ENCODE results near the gene CEP135. TPM values are rescaled to one million over a fixed set of nuclear protein-coding genes. Genes with fewer than 3 reads are reported as not detected.
A peak's percentile ranks its signal among the peaks of the same experiment; 100 is the strongest.

Gene CEP135
- total and polyA plus RNA-seq, 9 donors, result 4.3 to 11.5 (median 8.2) TPM

DNA sequence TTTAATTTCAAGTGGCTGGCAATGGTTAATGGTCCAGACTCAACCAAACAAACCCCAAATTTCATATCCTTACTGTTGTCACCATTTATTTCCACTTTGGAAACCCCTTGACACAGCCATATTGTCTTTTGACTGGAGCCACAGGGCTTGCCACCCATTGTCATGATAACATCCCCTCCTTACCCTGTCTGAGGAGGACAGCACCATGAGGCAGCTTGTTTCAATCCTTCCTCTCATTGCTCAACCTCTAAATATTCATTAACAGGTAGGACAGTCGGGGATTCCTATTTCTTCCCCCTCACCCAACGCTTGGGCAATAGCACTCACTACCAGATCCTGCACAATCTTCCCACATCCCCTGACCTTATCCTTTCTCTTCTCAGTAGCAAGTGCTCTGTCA lies 92.1 kb downstream of the CEP135 start:
- no peak overlapping the region for H3K4me3 ChIP-seq
- TF ChIP-seq, protein P1, sequence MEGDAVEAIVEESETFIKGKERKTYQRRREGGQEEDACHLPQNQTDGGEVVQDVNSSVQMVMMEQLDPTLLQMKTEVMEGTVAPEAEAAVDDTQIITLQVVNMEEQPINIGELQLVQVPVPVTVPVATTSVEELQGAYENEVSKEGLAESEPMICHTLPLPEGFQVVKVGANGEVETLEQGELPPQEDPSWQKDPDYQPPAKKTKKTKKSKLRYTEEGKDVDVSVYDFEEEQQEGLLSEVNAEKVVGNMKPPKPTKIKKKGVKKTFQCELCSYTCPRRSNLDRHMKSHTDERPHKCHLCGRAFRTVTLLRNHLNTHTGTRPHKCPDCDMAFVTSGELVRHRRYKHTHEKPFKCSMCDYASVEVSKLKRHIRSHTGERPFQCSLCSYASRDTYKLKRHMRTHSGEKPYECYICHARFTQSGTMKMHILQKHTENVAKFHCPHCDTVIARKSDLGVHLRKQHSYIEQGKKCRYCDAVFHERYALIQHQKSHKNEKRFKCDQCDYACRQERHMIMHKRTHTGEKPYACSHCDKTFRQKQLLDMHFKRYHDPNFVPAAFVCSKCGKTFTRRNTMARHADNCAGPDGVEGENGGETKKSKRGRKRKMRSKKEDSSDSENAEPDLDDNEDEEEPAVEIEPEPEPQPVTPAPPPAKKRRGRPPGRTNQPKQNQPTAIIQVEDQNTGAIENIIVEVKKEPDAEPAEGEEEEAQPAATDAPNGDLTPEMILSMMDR (IDR thresholded peaks at IDR 0.05), result no peak
- no peak for TF ChIP-seq POLR2A (IDR thresholded peaks at IDR 0.05)
- TF ChIP-seq EP300 (IDR thresholded peaks at IDR 0.05), result no peak
- no peaks in the 10 kb centered on the region for H3K4me1 ChIP-seq (ENCODE audit: insufficient read depth)
- 69 to 78% (median 70%) methylated on average over 2 of the region's 2 CpGs for WGBS, 3 donors
- H3K9me3 ChIP-seq, result no peaks in the 10 kb centered on the region
- H3K27me3 ChIP-seq, result no peaks in the 10 kb centered on the region
- H3K36me3 ChIP-seq, result no peaks in the 10 kb centered on the region
- no peak for DNase-seq
- H3K27ac ChIP-seq, result no peak overlapping the region
- intact Hi-C loops (cut with DNase I), result no loop called here

DNA sequence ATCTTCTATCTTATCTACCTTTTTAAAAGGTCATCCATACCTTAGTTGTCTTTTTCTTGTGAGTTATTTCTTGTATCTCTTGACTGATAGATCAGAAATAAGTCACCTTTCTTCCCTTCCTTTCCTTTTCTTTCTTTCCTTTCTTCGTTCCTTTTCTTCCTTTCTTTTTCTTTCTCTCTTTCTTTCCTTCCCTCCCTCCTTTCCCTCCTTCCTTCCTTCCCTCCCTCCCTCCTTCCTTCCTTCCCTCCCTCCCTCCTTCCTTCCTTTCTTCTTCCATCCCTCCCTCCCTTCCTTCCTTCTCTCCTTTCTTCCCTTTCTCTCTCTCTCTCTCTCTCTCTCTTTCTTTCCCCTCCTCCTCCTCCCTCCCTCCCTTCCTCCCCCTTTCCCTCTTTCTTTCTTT lies 93.5 kb downstream of the CEP135 start:
- H3K27me3 ChIP-seq, result no peaks in the 10 kb centered on the region
- intact Hi-C loops (cut with DNase I), result no loop called here
- WGBS, 3 donors, result 84 to 100% (median 86%) methylated on average over 1 of the region's 1 CpG

DNA sequence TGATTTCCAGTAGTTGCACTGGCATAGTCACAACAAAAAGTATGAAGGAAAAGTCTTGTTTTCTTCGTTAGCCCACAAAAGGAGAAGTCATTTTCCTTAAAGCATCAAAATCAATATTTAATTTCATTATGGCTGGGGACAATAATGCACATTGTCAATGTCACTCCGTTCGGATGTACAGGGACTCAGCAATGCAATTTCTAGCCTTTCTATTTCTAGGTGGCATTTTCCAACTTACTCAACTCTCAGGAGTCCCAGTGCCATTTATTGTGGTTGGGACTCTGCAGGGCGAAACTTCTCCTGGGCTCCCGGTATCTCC lies 99.6 kb downstream of the CEP135 start:
- Histone ChIP-seq H3K4me1 (ENCODE audit: insufficient read depth) (no peaks in the 10 kb centered on the region), H3K36me3 (no peaks in the 10 kb centered on the region), H3K27me3 (no peaks in the 10 kb centered on the region), H3K4me3 (peak overlapping the region; percentile 55), H3K27ac (no peak overlapping the region), H3K9me3 (no peaks in the 10 kb centered on the region)
- 8 to 12% (median 8%) methylated on average over 5 of the region's 5 CpGs for WGBS, 3 donors
- TF ChIP-seq EP300 (IDR thresholded peaks at IDR 0.05) (no peak), POLR2A (IDR thresholded peaks at IDR 0.05) (no peak)
- TF ChIP-seq, protein P1 (IDR thresholded peaks at IDR 0.05), result no peak
- no peak for DNase-seq
- intact Hi-C loops (cut with DNase I), result no loop called here

More for the DNA sequence above, 93.5 kb downstream of the CEP135 start:
- no peak overlapping the region for H3K4me3 ChIP-seq
- H3K9me3 ChIP-seq, result no peaks in the 10 kb centered on the region
- no peaks in the 10 kb centered on the region for H3K4me1 ChIP-seq (ENCODE audit: insufficient read depth)
- TF ChIP-seq EP300 (IDR thresholded peaks at IDR 0.05) (no peak), POLR2A (IDR thresholded peaks at IDR 0.05) (no peak)
- TF ChIP-seq, protein P1 (IDR thresholded peaks at IDR 0.05), result no peak
- no peaks in the 10 kb centered on the region for H3K36me3 ChIP-seq
- no peak overlapping the region for H3K27ac ChIP-seq
- no peak for DNase-seq

DNA sequence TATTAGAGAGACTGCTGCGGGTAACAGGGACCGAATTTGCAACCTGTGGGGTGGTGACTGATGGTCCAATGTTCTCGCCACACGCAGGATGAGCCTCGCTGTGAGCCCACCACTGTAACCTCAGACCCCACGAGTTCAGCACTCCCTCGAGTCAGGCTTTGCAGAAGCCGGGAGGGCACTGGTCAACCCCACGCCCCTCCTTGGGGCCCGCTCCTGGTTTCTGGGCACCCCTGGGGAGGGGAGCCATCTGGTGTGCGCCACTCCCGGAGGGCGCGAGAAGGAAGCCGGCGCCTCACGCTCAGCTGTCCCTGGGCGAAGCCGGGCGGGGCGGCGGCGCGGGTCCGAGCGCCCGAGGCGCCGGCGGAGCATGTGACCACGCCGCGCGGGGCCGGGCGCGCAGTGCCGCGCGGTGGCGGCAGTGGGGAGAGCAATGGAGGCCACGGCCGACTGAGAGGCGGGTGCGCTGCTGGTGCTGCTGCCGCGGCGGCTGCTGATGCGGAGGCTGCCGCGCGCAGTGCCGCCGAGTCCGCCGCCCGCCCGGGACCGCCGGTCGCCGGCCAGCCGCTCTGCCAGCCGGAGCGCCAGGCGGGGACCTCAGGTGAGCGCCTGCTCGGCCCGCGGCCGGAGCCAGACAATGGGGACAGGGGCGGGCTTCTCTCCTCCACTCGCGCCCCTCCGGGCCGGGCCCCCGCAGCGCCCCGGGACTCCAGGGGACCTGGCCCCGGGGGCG lies 100.1 kb downstream of the CEP135 start:
- no peaks in the 10 kb centered on the region for H3K27me3 ChIP-seq
- TF ChIP-seq, protein P1 (IDR thresholded peaks at IDR 0.05), result peak in 1 of 3 donors; percentile 35
- TF ChIP-seq EP300 (IDR thresholded peaks at IDR 0.05) (no peak), POLR2A (IDR thresholded peaks at IDR 0.05) (no peak)
- intact Hi-C loops (cut with DNase I), result no loop called here
- H3K27ac ChIP-seq, result no peak overlapping the region
- WGBS, 3 donors, result 0 to 1% (median 0%) methylated on average over 23 to 81 of the region's 81 CpGs
- no peaks in the 10 kb centered on the region for H3K4me1 ChIP-seq (ENCODE audit: insufficient read depth)
- no peaks in the 10 kb centered on the region for H3K9me3 ChIP-seq
- peak; percentile 23 to 67 (median 41) for DNase-seq
- peak overlapping the region; percentile 55 for H3K4me3 ChIP-seq
- no peaks in the 10 kb centered on the region for H3K36me3 ChIP-seq

All from ovary (tissue), 9 donors.